ENCODE data around the gene SDK1.
"Not testable (repeated sequence)": the region's sequence is repeated elsewhere in the genome, so short reads cannot be mapped to it uniquely, and the experiment has no call there.

SDK1 gene

DNA sequence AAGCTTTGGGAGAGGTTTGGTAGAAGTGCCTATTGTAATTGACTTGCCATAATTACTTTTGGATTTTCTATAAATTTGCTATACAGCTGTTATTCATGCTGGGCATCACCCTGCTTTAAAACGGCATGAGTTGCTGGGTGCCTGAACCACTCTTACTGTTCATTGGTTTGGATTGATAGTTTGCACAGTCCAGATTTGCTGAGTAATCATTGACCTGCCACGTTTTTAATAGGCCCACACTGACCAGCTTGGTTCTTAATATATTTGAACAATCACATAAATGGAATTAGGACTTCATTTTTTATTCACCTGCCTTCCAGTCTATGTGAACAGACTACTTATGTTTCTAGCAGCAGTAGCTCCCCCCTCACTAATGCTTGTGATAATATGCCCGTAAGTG lies 630.8 kb downstream of the SDK1 start:
- Histone ChIP-seq H3K4me1 (ENCODE audit: control insufficient read depth in 2 of 2, insufficient read depth in 1 of 2, low read depth in 1 of 2, low read length in 2 of 2) (peaks cover 0 to 1% of the 10 kb centered on the region in 2 donors), H3K18ac (ENCODE audit: low read length) (no peak overlapping the region), H3K36me3 (replicated peaks in 1 of 2; ENCODE audit: control insufficient read depth in 2 of 2, insufficient read depth in 2 of 2, low read length in 2 of 2) (no peaks in the 10 kb centered on the region), H2AFZ (ENCODE audit: low read length) (no peak overlapping the region), H3K9ac (ENCODE audit: low read depth, low read length, poor library complexity) (no peak overlapping the region), H4K91ac (ENCODE audit: low read depth, low read length, poor library complexity) (no peak overlapping the region), H3K9me3 (replicated peaks in 1 of 2; ENCODE audit: control insufficient read depth in 2 of 2, insufficient read depth in 1 of 2, low read depth in 1 of 2, low read length in 2 of 2) (peaks cover 4 to 17% of the 10 kb centered on the region in 2 donors), H2AK5ac (ENCODE audit: low read depth, low read length) (no peak overlapping the region), H3K27me3 (ENCODE audit: control insufficient read depth in 3 of 3, insufficient read depth in 3 of 3, low read depth in 1 of 3, low read length in 3 of 3) (no peaks in the 10 kb centered on the region), H3K4me3 (ENCODE audit: low read length in 2 of 2) (no peak overlapping the region), H3K79me1 (ENCODE audit: low read depth, low read length) (no peaks in the 10 kb centered on the region), H3K4ac (ENCODE audit: low read length) (no peak overlapping the region), H3K27ac (replicated peaks; ENCODE audit: low read length) (no peak overlapping the region), H2BK12ac (ENCODE audit: low read length) (no peak overlapping the region), H2BK5ac (ENCODE audit: low read length) (no peak overlapping the region), H2BK15ac (ENCODE audit: low read length) (no peak overlapping the region), H3K23ac (ENCODE audit: low read depth, low read length, poor library complexity) (no peak overlapping the region), H2BK120ac (ENCODE audit: low read depth, low read length) (no peak overlapping the region), H4K8ac (ENCODE audit: low read depth, low read length) (no peak overlapping the region), H3K4me2 (ENCODE audit: insufficient read depth, low read length, poor library complexity, severe bottlenecking) (no peak overlapping the region), H3K14ac (ENCODE audit: low read length) (no peak overlapping the region)
- no peak for DNase-seq (ENCODE audit: low spot score)
- WGBS, 2 donors (ENCODE audit: extremely low coverage in 2 of 2, insufficient read length in 2 of 2, insufficient replicate concordance in 1 of 2): no CpG with 5 or more reads among the region's 3 CpGs

DNA sequence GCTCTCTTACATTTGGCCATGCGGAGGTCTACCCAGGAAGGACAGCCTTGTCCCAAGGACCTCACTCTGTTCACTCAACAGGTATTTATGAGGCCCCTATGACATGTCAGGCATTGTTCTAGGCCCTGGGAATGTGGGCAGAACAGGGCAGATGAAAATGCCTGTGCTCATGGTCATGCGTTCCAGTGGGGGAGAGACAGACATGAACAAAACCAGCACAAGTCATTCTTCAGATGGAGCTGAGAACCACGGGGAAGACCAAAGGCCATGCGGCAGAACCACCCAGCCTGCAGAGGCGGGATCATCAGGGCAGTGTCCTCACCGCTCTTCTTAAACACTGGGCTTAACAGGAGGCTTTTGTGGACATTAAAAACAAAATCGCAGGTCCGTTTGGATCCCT lies 636.1 kb downstream of the SDK1 start:
- Histone ChIP-seq H3K23ac (ENCODE audit: low read depth, low read length, poor library complexity) (peak overlapping the region; percentile 2), H2AFZ (ENCODE audit: low read length) (no peak overlapping the region), H3K27ac (replicated peaks; ENCODE audit: low read length) (no peak overlapping the region), H4K8ac (ENCODE audit: low read depth, low read length) (no peak overlapping the region), H2BK120ac (ENCODE audit: low read depth, low read length) (no peak overlapping the region), H2BK5ac (ENCODE audit: low read length) (no peak overlapping the region), H3K4ac (ENCODE audit: low read length) (no peak overlapping the region), H3K36me3 (replicated peaks in 1 of 2; ENCODE audit: control insufficient read depth in 2 of 2, insufficient read depth in 2 of 2, low read length in 2 of 2) (no peaks in the 10 kb centered on the region), H3K4me2 (ENCODE audit: insufficient read depth, low read length, poor library complexity, severe bottlenecking) (no peak overlapping the region), H3K9me3 (replicated peaks in 1 of 2; ENCODE audit: control insufficient read depth in 2 of 2, insufficient read depth in 1 of 2, low read depth in 1 of 2, low read length in 2 of 2) (peaks cover 10 to 20% of the 10 kb centered on the region in 2 donors), H3K14ac (ENCODE audit: low read length) (no peak overlapping the region), H3K79me1 (ENCODE audit: low read depth, low read length) (no peaks in the 10 kb centered on the region), H4K91ac (ENCODE audit: low read depth, low read length, poor library complexity) (no peak overlapping the region), H3K9ac (ENCODE audit: low read depth, low read length, poor library complexity) (peak overlapping the region; percentile 36), H3K4me3 (ENCODE audit: low read length in 2 of 2) (no peak overlapping the region), H3K18ac (ENCODE audit: low read length) (peak overlapping the region; percentile 49), H3K27me3 (ENCODE audit: control insufficient read depth in 3 of 3, insufficient read depth in 3 of 3, low read depth in 1 of 3, low read length in 3 of 3) (no peaks in the 10 kb centered on the region), H2BK15ac (ENCODE audit: low read length) (no peak overlapping the region), H2AK5ac (ENCODE audit: low read depth, low read length) (peak overlapping the region; percentile 54), H3K4me1 (ENCODE audit: control insufficient read depth in 2 of 2, insufficient read depth in 1 of 2, low read depth in 1 of 2, low read length in 2 of 2) (no peaks in the 10 kb centered on the region), H2BK12ac (ENCODE audit: low read length) (no peak overlapping the region)
- no CpG with 5 or more reads among the region's 8 CpGs for WGBS, 2 donors (ENCODE audit: extremely low coverage in 2 of 2, insufficient read length in 2 of 2, insufficient replicate concordance in 1 of 2)
- no peak for DNase-seq (ENCODE audit: low spot score)

- no peaks in the 10 kb centered on the region for H3K36me3 ChIP-seq (replicated peaks in 1 of 2; ENCODE audit: control insufficient read depth in 2 of 2, insufficient read depth in 2 of 2, low read length in 2 of 2)
- no CpG with 5 or more reads among the region's 14 CpGs for WGBS, 2 donors (ENCODE audit: extremely low coverage in 2 of 2, insufficient read length in 2 of 2, insufficient replicate concordance in 1 of 2)
- no peak overlapping the region for H2BK5ac ChIP-seq (ENCODE audit: low read length)
Observed at GRCh38 chr7:3937605-3938004, 636.6 kb downstream of the SDK1 start.

GRCh38 chr7:3941706-3942105 lies 640.7 kb downstream of the SDK1 start:
- no CpG with 5 or more reads among the region's 12 CpGs for WGBS, 2 donors (ENCODE audit: extremely low coverage in 2 of 2, insufficient read length in 2 of 2, insufficient replicate concordance in 1 of 2)
- not testable (repeated sequence) for H4K91ac ChIP-seq (ENCODE audit: low read depth, low read length, poor library complexity); H3K9me3 ChIP-seq (replicated peaks in 1 of 2; ENCODE audit: control insufficient read depth in 2 of 2, insufficient read depth in 1 of 2, low read depth in 1 of 2, low read length in 2 of 2); H3K27ac ChIP-seq (replicated peaks; ENCODE audit: low read length); H3K18ac ChIP-seq (ENCODE audit: low read length); H3K27me3 ChIP-seq (ENCODE audit: control insufficient read depth in 3 of 3, insufficient read depth in 3 of 3, low read depth in 1 of 3, low read length in 3 of 3); H3K4me1 ChIP-seq (ENCODE audit: control insufficient read depth in 2 of 2, insufficient read depth in 1 of 2, low read depth in 1 of 2, low read length in 2 of 2); H2BK12ac ChIP-seq (ENCODE audit: low read length); H2BK15ac ChIP-seq (ENCODE audit: low read length); H4K8ac ChIP-seq (ENCODE audit: low read depth, low read length); H3K4me3 ChIP-seq (ENCODE audit: low read length in 2 of 2); H3K4me2 ChIP-seq (ENCODE audit: insufficient read depth, low read length, poor library complexity, severe bottlenecking); H3K9ac ChIP-seq (ENCODE audit: low read depth, low read length, poor library complexity); H3K79me1 ChIP-seq (ENCODE audit: low read depth, low read length); H2BK5ac ChIP-seq (ENCODE audit: low read length); DNase-seq (ENCODE audit: low spot score); H3K36me3 ChIP-seq (replicated peaks in 1 of 2; ENCODE audit: control insufficient read depth in 2 of 2, insufficient read depth in 2 of 2, low read length in 2 of 2); H2BK120ac ChIP-seq (ENCODE audit: low read depth, low read length); H3K4ac ChIP-seq (ENCODE audit: low read length); H2AFZ ChIP-seq (ENCODE audit: low read length)
- Histone ChIP-seq H2AK5ac (ENCODE audit: low read depth, low read length) (peak overlapping the region; percentile 56), H3K14ac (ENCODE audit: low read length) (peak overlapping the region; percentile 31), H3K23ac (ENCODE audit: low read depth, low read length, poor library complexity) (peak overlapping the region; percentile 80)

More at GRCh38 chr7:3937605-3938004, 636.6 kb downstream of the SDK1 start:
- Histone ChIP-seq H2BK12ac (ENCODE audit: low read length) (no peak overlapping the region), H3K4me1 (ENCODE audit: control insufficient read depth in 2 of 2, insufficient read depth in 1 of 2, low read depth in 1 of 2, low read length in 2 of 2) (no peaks in the 10 kb centered on the region), H3K4me3 (ENCODE audit: low read length in 2 of 2) (no peak overlapping the region), H3K27me3 (ENCODE audit: control insufficient read depth in 3 of 3, insufficient read depth in 3 of 3, low read depth in 1 of 3, low read length in 3 of 3) (no peaks in the 10 kb centered on the region), H3K4me2 (ENCODE audit: insufficient read depth, low read length, poor library complexity, severe bottlenecking) (no peak overlapping the region), H3K18ac (ENCODE audit: low read length) (no peak overlapping the region), H3K27ac (replicated peaks; ENCODE audit: low read length) (no peak overlapping the region), H3K9me3 (replicated peaks in 1 of 2; ENCODE audit: control insufficient read depth in 2 of 2, insufficient read depth in 1 of 2, low read depth in 1 of 2, low read length in 2 of 2) (peaks cover 10 to 20% of the 10 kb centered on the region in 2 donors), H3K4ac (ENCODE audit: low read length) (no peak overlapping the region), H3K79me1 (ENCODE audit: low read depth, low read length) (no peaks in the 10 kb centered on the region), H4K91ac (ENCODE audit: low read depth, low read length, poor library complexity) (no peak overlapping the region), H4K8ac (ENCODE audit: low read depth, low read length) (no peak overlapping the region), H2BK120ac (ENCODE audit: low read depth, low read length) (no peak overlapping the region), H3K14ac (ENCODE audit: low read length) (no peak overlapping the region), H3K23ac (ENCODE audit: low read depth, low read length, poor library complexity) (no peak overlapping the region), H2BK15ac (ENCODE audit: low read length) (no peak overlapping the region), H2AFZ (ENCODE audit: low read length) (no peak overlapping the region), H2AK5ac (ENCODE audit: low read depth, low read length) (no peak overlapping the region), H3K9ac (ENCODE audit: low read depth, low read length, poor library complexity) (no peak overlapping the region)
- no peak for DNase-seq (ENCODE audit: low spot score)
